GM11168 (cell line): ENCODE results near the gene CDK6.
"Not testable (repeated sequence)": the region's sequence is repeated elsewhere in the genome, so short reads cannot be mapped to it uniquely, and the experiment has no call there.

ENCODE experiments used
- in situ Hi-C: fragments of 300-500 bp; cut with MboI; formaldehyde crosslinking; loops from one replicate; pipeline ENCODE4 v1.12.0; 2022; ENCODE audit warnings: low sequenced_read_pairs; ENCODE audit not compliant: unreplicated experiment

Gene CDK6

DNA sequence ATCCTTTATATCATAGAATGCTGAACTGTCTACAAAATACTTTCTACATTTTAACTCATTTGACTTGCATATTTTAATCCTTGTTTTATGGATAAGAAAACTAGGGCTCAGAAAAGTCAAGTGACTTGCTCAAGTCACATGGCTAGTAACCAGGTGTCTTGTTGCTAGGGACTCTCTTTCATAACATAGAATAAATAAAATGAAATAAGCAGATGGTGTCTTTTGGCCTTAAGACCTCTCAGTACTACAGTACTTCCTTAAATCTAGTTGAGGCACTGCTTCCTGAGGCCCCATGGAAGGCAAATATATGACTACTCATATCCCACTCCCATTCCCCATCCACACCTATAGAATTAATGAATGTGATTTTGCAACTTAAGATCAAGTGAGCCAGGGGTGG is 87.9 kb downstream of the CDK6 start:
- in situ Hi-C loops, result no loop called here

DNA sequence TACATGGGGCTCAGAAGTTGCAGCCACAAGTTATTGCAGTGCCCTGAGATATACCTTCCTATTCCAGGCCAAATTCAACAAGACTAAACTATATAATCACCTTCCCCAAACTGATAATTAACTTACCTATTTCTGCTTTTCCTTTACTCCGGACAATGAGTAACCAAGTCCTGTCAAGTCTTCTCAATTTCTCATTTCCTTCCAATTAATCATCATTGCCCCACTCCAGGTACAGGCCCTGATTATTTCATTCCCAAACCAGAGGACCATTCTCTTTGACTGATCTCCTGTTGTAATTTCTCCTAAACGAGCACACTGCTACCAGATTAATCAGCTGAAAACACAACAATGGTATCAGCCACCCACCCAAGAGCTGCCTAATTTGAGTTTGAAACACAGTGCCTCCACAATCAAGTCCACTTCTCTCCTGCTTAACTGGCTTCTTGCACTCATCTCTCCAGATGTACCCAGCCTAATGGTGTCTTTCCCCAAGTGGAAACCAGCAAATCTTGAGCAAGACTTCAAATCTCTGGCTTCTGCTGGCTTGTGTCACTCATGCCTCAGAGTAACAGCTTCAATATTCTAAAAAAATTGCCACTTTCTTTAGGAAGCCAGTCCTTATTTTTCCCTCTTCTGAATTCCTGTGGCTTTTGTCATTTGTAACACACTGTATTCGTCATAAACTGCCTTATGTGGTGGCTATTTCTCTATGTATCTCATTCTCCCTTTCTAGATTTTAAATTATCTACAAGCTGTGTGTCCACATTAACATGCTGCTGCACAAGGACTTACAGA is 89.1 kb downstream of the CDK6 start:
- in situ Hi-C loops, result no loop called here

DNA sequence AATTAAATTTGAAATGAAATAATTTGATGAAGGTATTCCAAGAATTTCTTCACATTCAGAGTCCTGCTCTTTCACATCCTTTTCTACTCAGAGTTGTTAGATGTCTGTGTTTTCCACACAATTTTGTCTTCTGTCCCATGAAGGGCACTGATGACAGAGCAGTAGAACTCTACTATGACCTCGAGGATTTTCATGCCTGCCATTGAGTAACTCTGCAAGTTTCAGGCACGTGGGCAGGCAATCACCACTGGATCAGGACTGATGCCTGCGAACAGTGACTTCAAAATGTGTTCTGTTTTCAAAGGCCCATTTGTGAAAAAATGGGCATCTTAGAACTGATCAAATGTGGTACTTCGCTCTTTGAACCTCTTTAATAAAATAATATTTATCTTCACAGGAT is 91.1 kb downstream of the CDK6 start:
- in situ Hi-C loops, result no loop called here

DNA sequence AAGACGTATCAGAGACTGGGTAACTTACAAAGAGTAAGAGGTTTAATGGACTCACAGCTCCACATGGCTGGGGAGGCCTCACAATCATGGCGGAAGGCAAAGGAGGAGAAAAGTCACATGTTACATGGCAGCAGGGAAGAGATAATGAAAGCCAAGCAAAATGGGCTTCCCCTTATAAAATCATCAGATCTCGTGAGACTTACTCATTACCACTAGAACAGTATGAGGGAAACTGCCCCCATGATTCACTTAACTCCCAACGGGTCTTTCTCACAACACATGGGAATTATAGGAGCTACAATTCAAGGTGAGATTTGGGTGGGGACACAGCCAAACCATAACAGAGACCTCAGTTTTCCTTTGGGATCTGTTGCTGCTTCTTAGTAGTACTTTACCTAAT is 92.2 kb downstream of the CDK6 start:
- in situ Hi-C loops, result not testable (repeated sequence)

DNA sequence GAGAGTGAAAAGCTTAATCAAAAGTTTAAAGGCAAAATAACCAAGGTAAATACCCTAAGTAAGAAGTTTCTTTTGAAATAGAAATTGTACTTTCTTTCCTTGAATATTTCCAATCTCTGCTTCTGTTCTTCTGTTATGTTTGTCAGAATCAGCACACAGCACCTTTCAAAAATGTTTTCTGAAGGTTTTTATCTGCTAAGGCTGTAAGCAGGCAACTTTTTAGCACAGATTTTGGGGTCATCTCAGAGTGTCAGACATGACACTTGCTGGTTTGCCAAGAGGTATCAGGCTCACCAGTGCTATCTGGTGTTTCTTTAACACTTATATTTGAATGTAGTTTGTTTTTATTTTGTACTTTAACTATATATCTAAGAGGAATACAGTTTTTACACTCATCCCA is 94.2 kb downstream of the CDK6 start:
- in situ Hi-C loops, result no loop called here

DNA sequence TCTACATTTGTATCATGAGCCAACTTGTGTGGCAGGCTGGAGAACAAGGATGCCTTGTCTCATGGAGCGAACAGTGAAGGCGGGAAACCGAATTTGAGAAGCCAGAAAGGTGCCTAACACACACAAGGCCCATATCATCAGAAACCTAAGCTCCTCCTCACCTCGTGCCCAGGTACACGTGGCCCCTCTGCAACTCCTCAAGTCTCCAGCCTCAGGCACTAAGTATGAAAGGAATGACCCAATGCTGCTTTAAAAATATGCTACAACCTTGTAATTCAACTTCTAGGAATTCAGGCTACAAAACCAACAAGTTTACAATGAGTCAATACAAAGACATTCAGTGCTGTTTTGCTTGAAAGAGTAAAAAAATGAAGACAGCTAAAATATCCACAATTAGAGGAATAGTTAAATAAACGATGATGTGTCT is 95.7 kb downstream of the CDK6 start:
- in situ Hi-C loops, result no loop called here

DNA sequence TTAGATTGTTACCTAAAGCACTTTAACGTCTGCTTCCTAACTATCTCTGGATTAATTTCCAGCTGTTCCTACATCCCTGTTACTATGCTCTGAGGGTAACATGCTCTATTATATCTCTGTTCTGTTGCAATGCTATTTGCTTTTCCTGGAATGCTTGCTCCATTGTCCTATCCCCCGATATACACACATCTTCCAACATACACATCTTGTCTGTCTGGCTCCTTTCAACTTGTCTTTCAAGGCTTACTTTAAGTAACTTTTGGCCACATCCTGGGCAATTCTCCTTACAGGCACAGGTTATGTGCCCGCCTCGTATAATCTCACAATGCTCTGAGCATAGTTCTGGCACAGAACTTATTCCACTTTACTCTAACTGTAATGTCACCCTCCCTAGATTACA is 96.2 kb downstream of the CDK6 start:
- in situ Hi-C loops, result no loop called here

DNA sequence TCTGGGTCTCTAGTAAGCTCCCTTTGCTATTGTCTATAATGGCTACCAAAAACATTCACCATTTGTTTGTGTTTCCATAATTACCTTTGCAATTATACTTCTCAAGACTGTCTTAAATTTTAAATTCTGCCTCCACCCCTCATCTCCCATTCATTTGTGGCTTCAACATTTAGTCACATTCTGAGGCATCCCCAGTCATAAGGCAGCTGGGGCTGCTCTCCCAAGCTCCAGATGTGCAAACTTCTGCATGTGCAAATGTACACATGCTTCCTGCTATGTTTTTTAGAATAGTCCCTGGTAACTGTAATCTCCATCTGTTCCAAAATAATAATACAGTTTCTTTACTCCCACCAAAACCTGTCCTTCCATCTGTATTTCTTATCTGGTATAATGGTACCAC is 97.3 kb downstream of the CDK6 start:
- in situ Hi-C loops, result loop anchor here (10.0 kb wide), 1 partner anchor 76 kb away; no protein-coding TSS in a partner anchor

DNA sequence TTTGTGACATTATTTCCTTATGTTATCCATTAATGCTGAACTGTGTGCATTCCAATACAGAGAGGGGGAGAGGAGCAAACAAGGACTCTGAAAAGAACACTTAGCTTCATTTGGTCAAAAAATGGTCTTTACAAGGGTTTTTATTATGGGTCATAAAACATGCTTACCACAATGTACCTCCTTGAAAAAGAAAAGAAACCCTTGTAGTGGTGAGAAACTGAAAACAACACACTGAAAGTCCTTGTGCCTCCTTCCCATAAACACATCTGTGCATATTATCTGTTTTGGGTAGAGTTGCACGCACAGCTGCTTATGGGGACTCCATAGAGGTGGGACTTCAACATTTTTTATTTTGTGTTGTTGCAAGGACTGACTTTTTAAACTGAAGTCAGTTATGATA is 98.7 kb downstream of the CDK6 start:
- in situ Hi-C loops, result loop anchor here (10.0 kb wide), 1 partner anchor 77 kb away; no protein-coding TSS in a partner anchor

DNA sequence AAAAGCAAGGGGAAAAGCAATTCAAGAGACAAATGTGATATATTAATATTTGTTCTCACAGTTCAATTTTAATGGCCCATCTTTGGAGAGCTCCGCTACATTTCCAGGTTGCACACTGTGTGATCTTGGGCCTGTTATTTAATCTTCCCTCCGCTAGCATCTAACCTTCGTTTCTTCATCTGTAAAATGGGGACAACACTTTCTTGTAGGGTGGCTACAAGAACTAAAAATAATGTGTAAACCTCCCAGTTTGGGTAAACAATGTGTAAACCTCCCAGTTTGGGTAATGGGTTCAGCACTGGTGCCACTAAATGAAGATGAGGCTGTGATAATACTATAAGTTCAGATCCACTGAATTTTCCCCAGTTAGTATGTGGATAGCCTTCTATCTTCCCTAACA is 99.5 kb downstream of the CDK6 start:
- in situ Hi-C loops, result loop anchor here (10.0 kb wide), 1 partner anchor 78 kb away; no protein-coding TSS in a partner anchor

DNA sequence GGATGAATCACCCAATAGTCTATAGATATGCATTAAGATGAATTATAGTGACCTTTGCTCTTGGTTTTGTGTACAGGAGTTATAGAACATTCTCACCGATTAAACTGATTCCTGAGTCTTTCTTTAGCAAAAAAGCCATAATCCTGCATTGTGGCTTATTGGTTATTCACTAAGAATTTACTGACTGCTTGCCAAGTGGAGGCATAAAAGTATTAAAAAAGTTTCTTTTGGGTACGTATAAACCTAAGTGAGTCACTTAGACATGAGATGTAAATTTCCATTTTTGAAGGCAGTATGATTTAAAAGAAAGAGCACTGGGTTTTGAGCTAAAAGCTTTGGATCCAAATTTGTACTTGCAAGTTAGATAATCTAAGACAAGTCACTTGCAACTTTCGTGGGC is 100.7 kb downstream of the CDK6 start:
- in situ Hi-C loops, result loop anchor here (10.0 kb wide), 1 partner anchor 79 kb away; no protein-coding TSS in a partner anchor

DNA sequence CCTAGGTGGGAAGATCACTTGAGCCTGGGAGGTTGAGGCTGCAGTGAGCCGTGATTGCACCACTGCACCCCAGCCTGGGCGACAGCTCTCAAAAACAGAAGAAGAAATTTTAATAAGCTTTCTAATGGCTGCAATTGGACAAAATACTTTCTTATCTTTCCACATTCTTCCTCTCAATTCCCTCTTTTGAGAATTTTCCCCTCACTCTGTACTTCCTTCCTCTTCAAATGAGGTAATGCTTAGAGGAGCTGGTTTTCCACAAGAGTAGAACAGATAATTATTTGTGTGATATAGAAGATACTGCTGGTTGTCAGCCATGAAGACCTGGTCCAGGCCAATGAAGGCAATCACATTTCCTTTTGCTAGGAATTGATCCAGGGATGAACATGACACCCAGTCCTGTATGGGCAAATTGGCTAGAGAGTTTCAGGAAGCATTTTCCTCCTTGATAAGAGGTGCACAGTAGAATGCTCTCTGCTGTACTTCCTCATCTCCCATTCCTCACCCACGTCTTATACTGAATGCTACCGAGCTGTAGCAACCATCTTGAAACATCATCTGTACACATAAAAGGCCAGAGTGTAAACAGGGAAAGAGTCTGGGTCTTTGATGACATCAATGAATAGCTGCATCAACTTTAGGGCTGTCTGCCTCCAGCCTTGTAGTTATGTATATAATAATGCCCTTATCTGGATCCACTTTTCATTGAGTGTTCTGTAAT is 103.9 kb downstream of the CDK6 start:
- in situ Hi-C loops, result loop anchor here (10.0 kb wide), 1 partner anchor 82 kb away; no protein-coding TSS in a partner anchor

DNA sequence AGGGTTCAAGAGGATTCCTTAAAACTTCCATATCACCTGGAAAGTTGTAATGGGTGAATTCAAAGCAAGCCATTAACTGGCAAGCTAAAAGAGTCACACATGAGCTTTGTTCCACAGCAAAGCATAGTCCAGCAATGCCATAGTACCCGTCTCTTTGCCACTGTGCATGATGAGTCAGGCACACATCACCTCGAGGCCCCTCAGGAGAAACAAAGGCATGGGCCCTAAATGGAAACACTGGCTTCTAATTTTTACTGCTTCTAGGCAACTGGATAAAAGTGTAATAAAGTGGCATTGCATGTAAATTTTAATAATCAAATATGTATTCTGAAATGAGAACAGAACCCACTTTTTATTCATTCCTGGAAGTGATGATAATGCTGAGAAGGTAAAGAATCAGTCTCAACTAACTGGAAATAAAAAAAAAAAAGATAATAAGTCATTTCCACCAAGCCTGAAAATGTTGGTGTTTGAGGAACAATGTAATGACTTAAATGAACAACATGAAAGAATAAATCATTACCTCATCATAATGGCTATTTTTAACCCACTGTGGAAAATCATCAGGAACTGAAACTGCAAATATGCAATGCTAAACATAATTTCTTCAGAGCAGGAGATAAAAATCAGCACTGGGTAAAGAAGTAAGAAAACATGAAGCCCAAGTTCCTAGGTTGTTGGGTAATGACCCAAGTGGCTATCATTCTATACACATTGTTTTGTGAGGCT is 104.9 kb downstream of the CDK6 start:
- in situ Hi-C loops, result loop anchor here (10.0 kb wide), 1 partner anchor 83 kb away; no protein-coding TSS in a partner anchor

DNA sequence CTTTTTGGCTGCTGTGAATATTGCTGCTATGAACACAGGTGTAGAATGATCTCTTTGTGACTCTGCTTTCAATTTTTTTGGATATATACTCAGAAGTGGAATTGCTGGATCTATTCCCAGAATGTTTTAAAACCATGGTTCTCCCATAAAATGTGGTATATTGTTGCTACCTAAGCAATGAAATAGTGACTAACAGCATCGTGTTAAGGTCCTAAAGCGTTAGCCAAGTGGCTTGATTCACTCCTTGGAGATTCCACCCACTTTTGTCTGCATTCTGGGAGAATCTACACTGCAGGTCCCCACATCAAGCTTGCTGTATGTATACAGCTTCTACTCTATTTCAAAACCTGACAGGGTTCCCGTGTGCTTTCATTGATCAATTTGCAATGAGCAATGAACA is 105.6 kb downstream of the CDK6 start:
- in situ Hi-C loops, result loop anchor here (10.0 kb wide), 1 partner anchor 84 kb away; no protein-coding TSS in a partner anchor

DNA sequence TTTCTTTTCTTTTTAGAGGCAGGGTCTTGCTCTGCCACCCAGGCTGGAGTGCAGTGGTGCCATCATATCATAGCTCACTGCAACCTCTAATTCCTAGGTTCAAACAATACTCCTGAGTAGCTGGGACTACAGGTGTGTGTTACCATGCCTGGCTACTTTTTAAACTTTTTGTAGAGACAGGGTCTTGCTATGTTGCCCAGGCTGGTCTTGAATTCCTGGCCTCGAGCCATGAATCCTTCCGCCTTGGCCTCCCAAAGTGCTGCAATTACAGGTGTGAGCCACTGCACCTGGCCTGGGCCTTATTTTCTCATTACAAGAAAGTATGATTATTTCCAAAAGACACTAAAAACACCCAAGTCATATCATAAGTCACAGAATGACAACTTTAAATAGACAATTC is 106.6 kb downstream of the CDK6 start:
- in situ Hi-C loops, result loop anchor here (10.0 kb wide), 1 partner anchor 85 kb away; no protein-coding TSS in a partner anchor

DNA sequence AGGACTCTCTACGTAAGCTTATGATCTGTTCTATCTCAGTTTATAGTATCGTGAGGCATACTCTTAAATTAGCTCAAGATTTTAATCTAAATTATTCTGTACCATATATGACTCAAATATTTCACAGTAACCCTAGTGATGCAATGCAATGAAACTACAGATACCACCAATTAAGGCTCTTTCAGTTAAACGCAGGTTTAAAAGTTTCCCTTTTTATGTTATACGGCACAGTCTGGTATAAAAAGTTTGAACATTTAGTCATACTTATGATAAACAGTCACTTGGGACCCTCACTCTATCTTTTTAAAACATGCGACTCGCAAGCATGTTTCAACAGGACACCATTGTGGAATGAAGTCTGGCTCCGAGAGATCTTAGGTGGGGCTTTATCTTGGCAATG is 107.2 kb downstream of the CDK6 start:
- in situ Hi-C loops, result no loop called here

DNA sequence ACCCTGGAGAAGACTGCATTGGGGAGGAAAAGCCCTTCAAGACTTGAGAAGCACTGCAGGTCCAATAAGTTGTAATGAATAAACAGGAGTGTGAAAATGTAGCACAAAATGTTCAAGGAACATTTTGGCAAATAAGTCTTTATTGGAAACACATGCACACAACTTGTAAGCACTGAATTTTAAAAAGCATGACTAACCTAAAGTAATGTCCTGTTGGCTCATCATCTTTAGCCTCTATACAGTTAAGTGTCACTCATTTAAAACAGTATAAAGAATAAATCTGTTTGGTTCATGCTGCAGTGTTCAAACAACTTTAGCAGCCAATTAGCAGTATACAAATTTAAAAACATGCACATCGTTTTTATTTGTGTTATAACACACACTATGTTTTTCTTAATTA is 108.6 kb downstream of the CDK6 start:
- in situ Hi-C loops, result no loop called here

DNA sequence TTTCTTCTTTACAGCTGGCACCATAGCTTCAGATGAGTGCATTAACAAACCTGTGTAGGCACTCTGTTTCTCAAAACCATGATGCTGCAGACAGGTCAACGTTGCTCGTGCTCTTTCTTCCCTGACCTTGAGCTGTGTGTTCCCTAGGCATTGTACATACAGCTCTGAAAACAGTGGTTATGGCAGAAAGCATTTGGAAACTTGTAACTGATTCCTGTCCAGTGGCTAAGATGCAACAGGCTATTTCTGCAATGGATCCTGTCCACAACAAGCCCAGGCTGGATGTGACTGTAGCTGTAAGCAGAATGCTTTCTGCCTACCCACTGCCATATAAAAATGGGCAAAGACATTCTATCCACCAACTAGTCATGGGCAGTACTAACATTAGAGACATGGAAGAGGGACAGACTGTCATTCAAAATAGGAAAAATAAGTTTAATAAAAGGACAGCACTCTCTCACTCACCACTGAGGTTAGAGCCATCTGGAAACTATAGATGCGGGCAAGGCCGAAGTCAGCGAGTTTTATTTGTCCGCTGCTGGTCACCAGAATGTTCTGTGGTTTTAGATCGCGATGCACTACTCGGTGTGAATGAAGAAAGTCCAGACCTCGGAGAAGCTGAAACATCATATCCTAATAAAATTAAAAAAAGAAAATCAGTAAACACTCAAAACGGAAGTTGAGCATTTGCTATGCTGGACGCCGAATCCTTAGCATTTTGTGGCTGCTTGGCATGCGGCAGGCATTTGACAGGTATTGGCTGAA is 111.0 kb downstream of the CDK6 start:
- in situ Hi-C loops, result no loop called here

DNA sequence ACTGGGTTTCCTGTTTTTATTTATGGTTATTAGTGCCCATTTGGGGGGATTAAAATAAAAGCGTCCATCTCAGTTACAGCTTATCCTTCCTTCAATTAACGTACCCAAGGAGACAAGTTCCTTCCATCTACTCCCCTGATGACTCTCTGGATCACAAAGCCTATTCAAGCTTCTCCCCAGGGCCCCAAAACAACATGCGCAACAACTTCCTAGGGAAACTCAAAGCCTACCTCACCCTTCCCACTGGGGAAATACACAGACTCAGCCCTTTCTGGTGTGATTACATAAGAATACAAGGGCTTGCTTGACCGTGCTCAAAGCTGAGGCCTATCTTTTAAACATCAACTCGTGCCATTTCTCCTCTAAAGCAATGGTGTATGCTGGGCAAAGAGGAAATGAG is 112.4 kb downstream of the CDK6 start:
- in situ Hi-C loops, result no loop called here

DNA sequence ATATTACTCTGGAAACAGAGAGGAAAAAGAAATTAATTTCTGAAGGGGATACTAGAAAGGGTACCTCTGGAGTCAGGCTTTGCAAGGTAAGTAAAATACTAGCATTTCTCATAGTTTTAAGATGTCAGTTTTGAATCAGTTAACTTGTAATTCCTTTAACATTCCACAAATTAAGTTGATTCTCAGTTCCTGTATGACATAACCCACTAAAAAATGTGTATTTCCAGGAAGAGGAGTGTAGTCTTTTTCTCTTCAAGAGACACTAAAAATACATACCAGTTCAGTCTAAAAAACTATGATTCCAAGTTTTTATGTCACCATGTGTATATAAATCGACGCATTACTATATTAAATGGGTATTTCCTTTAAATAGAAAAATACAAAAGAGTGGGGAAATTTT is 113.2 kb downstream of the CDK6 start:
- in situ Hi-C loops, result no loop called here
